Stimulated activated CD4-positive, alpha-beta T cell treated with anti-CD3 and anti-CD28 coated beads, Interleukin-15, amount 100 ng/mL, for 24 hours (primary cell): ENCODE measurements around the gene PNPLA3.
"Not testable (repeated sequence)": the region's sequence is repeated elsewhere in the genome, so short reads cannot be mapped to it uniquely, and the experiment has no call there.

ENCODE experiments used
- DNase-seq: peaks from one replicate; pipeline ENCODE4 v3.0.0-alpha.2; 2020

Gene PNPLA3

DNA sequence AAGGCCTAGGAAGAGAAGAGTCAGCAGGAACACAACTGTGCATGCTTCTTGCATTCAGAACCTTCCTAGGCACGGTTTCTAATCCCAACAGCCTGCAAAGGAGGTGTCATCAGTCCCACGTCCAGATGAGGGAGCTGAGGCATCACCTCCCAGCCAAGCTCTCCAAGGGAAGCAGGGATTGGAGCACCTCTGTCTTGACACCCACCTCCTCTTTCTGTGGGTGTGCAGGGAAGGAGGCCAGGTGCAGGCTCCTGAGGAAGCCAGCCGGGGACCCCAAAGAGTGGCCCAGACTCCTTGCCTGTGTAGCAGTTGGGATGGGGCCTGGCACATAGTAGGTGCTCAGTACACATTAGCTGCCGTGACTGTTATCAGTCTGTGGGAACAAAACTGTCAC is 33.7 kb upstream of the PNPLA3 start:
- no peak for DNase-seq

DNA sequence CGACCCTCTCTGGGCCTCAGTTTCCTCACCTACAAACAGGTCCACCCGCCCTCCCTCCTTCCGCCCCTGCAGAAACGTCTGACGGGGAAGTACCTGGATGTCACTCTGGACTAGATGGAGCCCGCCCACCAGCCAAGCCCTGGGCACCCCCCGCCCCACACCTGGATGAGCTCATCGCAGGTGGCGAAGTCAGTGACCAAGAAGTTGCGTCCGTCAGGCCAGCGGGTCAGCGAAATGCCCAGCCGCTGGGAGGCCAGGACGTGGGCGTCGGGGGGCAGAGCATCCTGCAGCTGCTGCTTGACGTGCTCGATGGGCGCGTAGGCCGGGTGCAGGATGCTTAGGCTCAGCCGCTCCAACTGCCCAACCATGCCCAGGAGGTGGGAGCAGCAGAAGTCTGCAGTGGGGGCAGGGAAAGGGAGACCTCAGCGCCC is 32.7 kb upstream of the PNPLA3 start:
- DNase-seq, result no peak

- peak; percentile 67 for DNase-seq
These were observed 32.0 kb upstream of the PNPLA3 start, which contains the start of gene PNPLA5 for GRCh38 chr22:43891360-43892182. PNPLA5 (minus strand) TSS chr22:43892013; CDS start chr22:43891880, 133 bp downstream.

GRCh38 chr22:43892183-43892894 is 31.3 kb upstream of the PNPLA3 start:
- no peak for DNase-seq

- DNase-seq, result no peak
These were observed 30.3 kb upstream of the PNPLA3 start for GRCh38 chr22:43893266-43893665.

- DNase-seq, result no peak
These were observed 29.5 kb upstream of the PNPLA3 start for GRCh38 chr22:43894122-43894521.

GRCh38 chr22:43895986-43896645 is 27.5 kb upstream of the PNPLA3 start:
- DNase-seq, result no peak

DNA sequence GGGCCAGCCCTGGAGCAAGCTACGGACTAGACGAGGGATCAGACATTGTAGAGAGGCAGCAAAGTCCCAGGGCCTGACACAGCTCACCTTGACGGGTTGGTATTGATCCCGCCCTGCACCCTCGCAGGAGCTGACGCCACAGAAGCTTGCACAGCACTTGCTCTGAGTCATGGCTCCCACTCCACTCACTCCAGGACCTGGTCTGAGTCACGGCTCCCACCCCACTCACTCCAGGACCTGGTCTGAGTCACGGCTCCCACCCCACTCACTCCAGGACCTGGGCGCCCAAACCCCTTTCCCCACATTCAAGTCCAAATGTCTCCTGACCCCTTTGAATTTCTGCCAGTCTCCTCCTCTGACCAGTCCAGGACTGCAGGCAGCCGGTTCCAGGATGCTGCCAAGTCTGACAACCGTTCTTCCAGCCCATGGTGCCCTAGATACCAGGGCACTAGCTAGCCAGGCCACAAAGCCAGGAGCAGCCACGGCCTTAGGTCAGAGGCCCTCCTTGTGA is 25.8 kb upstream of the PNPLA3 start:
- peak; percentile 19 for DNase-seq

- DNase-seq, result no peak
These were observed 23.4 kb upstream of the PNPLA3 start for GRCh38 chr22:43900206-43900605.

- no peak for DNase-seq
These were observed 21.5 kb upstream of the PNPLA3 start for GRCh38 chr22:43901976-43902643.

GRCh38 chr22:43903033-43903432 is 20.6 kb upstream of the PNPLA3 start:
- DNase-seq, result not testable (repeated sequence)

GRCh38 chr22:43904412-43904811 is 19.2 kb upstream of the PNPLA3 start:
- DNase-seq, result peak; percentile 49

GRCh38 chr22:43905681-43906080 is 17.9 kb upstream of the PNPLA3 start:
- DNase-seq, result no peak

- DNase-seq, result no peak
These were observed 13.9 kb upstream of the PNPLA3 start for GRCh38 chr22:43909708-43910107.

GRCh38 chr22:43910178-43910695 is 13.4 kb upstream of the PNPLA3 start:
- no peak for DNase-seq

DNA sequence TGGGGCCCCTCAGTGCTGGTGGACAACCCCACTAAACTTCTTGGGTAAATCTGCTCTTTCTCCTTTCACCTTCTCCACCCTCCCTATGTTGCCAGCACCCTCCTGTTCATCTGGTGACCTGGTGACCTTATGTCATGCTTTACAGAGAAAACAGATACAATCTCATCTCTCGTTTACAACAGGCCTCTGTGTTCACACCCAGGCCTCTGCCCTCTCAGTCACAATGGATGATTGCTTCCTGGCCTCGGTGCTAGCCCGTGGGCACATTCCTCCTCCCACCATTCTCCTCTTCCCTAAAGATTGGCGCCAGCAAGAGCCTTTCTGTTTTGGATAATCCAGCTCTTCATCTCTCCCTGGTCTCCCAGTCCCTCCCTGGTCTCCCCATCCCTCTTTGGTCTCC is 12.3 kb upstream of the PNPLA3 start:
- DNase-seq, result no peak

DNA sequence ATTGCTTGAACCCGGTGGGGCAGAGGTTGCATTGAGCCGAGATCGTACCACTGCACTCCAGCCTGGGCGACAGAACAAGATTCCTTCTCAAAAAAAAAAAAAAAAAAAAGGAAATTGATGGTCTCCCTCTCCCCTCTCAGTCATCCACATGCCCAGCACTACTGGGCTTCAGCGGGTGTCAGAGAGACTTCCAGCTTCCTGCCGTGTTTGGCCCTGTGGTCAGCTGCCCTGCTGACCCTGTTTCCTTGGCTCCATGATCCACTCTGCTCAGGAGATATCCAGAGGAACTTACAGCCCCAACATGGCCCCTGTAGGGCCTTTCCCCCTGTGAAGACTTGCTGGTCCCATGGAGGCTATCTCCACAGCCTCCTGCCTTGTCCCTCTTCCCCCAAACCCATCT is 6.1 kb upstream of the PNPLA3 start:
- DNase-seq, result no peak

GRCh38 chr22:43919106-43919973 is 4.3 kb upstream of the PNPLA3 start:
- no peak for DNase-seq

GRCh38 chr22:43921370-43921769 is 2.2 kb upstream of the PNPLA3 start:
- no peak for DNase-seq

GRCh38 chr22:43922123-43922522 is 1.5 kb upstream of the PNPLA3 start:
- no peak for DNase-seq

DNA sequence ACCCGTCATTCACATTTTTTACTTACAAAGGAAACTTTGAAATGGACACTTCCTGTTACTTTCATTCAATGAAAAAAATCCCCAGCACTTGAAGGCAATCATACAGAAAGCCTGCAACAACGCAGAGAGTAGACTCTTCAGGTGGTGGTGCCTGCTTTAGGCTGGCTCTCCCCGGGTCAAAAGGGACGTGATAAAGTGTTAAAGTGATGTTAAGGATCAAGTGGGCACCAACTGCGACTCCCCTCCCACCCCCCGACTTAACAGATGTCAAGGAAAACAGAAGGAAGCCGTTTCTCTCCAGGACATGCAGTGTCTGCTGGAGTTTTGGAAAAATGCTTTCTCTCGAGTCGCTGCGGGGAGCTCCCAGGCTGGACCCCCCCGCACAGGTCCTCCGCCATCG is 414 bp upstream of the PNPLA3 start:
- peak; percentile 2 for DNase-seq

- DNase-seq, result no peak
These were observed 1.3 kb downstream of the PNPLA3 start for GRCh38 chr22:43924877-43925276.
